Panc1 (cell line): ENCODE results near the gene NCBP2L. TPM values are rescaled to one million over a fixed set of nuclear protein-coding genes. Genes with fewer than 3 reads are reported as not detected.

ENCODE experiments used
- ATAC-seq: fragments of 200-7000 bp; cut with Tn5 transposase; 2 replicates; pipeline ENCODE4 v1.9.1; 2020; ENCODE audit warnings: mild to moderate bottlenecking, moderate library complexity
- BruUV-seq: library from RNA; stranded (reverse); fragments of 400-500 nt; replicated peaks from 2 replicates; lab custom pipeline; 2021; lab: Mats Ljungman, UMichigan
- CTCF ChIA-PET: fragments of 300-600 bp; sonication (Branson Sonifier 250); formaldehyde crosslinking; loops from one replicate; lab custom pipeline; 2022; ENCODE audit warnings: antibody characterized with exemption; lab: Charles Lee
- POLR2A ChIA-PET: fragments of 300-600 bp; sonication (Branson Sonifier 250); formaldehyde crosslinking; loops from one replicate; lab custom pipeline; 2022; ENCODE audit warnings: antibody characterized with exemption; lab: Charles Lee
- DNase-seq: peaks from one replicate; pipeline ENCODE4 v3.0.0-alpha.2; 2010; ENCODE audit warnings: low read depth, low spot score
- H3K27ac ChIP-seq: 2 replicates; pipeline ENCODE4 v1.5.1; 2011; ENCODE audit warnings: mild to moderate bottlenecking, low read length, inconsistent platforms
- H3K27me3 ChIP-seq: fragments of 200-500 bp; sonication (Bioruptor generic); 2 replicates; pipeline ENCODE4 v1.6.0; 2014; ENCODE audit warnings: low read length, inconsistent platforms; ENCODE audit not compliant: control insufficient read depth, insufficient read depth
- H3K36me3 ChIP-seq: fragments of 200-500 bp; sonication (Bioruptor generic); 2 replicates; pipeline ENCODE4 v1.5.1; 2014; ENCODE audit warnings: inconsistent platforms, mild to moderate bottlenecking, low read length, moderate library complexity; ENCODE audit not compliant: control insufficient read depth, insufficient read depth
- H3K4me1 ChIP-seq: 2 replicates; pipeline ENCODE4 v1.5.1; 2011; ENCODE audit warnings: inconsistent platforms, mild to moderate bottlenecking, low read length, moderate library complexity; ENCODE audit not compliant: control insufficient read depth, insufficient read depth
- H3K4me3 ChIP-seq, 2 experiments: 2 replicates each; pipeline ENCODE4 v1.5.1; 2011 to 2012; ENCODE audit warnings: low read depth in 2 of 2, low read length in 2 of 2, mild to moderate bottlenecking in 2 of 2, inconsistent platforms in 1 of 2, moderate library complexity in 1 of 2
- H3K9me3 ChIP-seq: fragments of 200-500 bp; sonication (Bioruptor generic); 2 replicates; pipeline ENCODE4 v1.5.1; 2014; ENCODE audit warnings: low read depth, mild to moderate bottlenecking, inconsistent platforms, low read length, moderate library complexity; ENCODE audit not compliant: control insufficient read depth, insufficient read depth
- CTCF ChIP-seq: fragments of 450-650 bp; IDR thresholded peaks from 2 replicates; pipeline ENCODE4 v1.5.1; 2017; ENCODE audit warnings: mild to moderate bottlenecking
- POLR2AphosphoS5 ChIP-seq: IDR thresholded peaks from 2 replicates; pipeline ENCODE4 v1.6.1; 2012; ENCODE audit warnings: mild to moderate bottlenecking, low read depth, low read length, moderate library complexity
- REST ChIP-seq, 2 experiments: IDR thresholded peaks; 2 replicates each; pipeline ENCODE4 v1.6.1; 2011 to 2012; ENCODE audit warnings: low read depth in 2 of 2, control low read depth in 1 of 2, low read length in 1 of 2, mild to moderate bottlenecking in 1 of 2, moderate library complexity in 1 of 2; ENCODE audit not compliant: insufficient read depth in 1 of 2
- SIN3A ChIP-seq: IDR thresholded peaks from 2 replicates; pipeline ENCODE4 v1.6.1; 2012; ENCODE audit warnings: low read depth, mild to moderate bottlenecking, low read length, moderate library complexity, borderline replicate concordance; ENCODE audit not compliant: insufficient read depth
- TCF7L2 ChIP-seq: IDR thresholded peaks from 2 replicates; pipeline ENCODE4 v1.6.1; 2011; ENCODE audit warnings: mild to moderate bottlenecking, low read depth, low read length, inconsistent platforms
- in situ Hi-C: cut with HindIII; loops from 2 replicates; pipeline ENCODE4 v1.10.0; 2016; ENCODE audit warnings: low sequenced_read_pairs, low pct_unique_long_range_greater_than_20kb
- intact Hi-C: fragments of 100-400 bp; cut with micrococcal nuclease; formaldehyde crosslinking; loops from one replicate; pipeline ENCODE4 v1.10.0; 2022; ENCODE audit not compliant: unreplicated experiment
- total RNA-seq: library from RNA; stranded (reverse); gene quantifications from one replicate; pipeline ENCODE4 v1.2.1, GENCODE V29; 2021; ENCODE audit not compliant: unreplicated experiment

Gene NCBP2L
- total RNA-seq, 1 experiment from 2014 or later = not detected

GRCh38 chrX:107775000-107775733, 2.4 kb upstream of the NCBP2L start:
- H3K27ac ChIP-seq = no peak overlapping the region
- TF ChIP-seq TCF7L2 (no peak), REST (IDR thresholded peaks at IDR 0.05; ENCODE audit: insufficient read depth in 1 of 2, low read depth in 2 of 2, low read length in 1 of 2) (no peak), POLR2AphosphoS5 (no peak), SIN3A (no peak), CTCF (no peak)
- in situ Hi-C loops = no loop called here

GRCh38 chrX:107775734-107776511, 1.6 kb upstream of the NCBP2L start, which contains the start of gene TSC22D3:
TSC22D3 (minus strand) TSS chrX:107775787; CDS start chrX:107775419, 368 bp downstream.
- H3K9me3 ChIP-seq = no peaks in the 10 kb centered on the region
- CTCF ChIA-PET = interaction anchor here (0.5 to 2.0 kb wide), 6 partner anchors 58 to 132 kb away, joined by 4 to 11 read pairs (median 6); no protein-coding TSS in a partner anchor
- peak; percentile 20; the same call in 1 of the 2 replicates for TF ChIP-seq CTCF
- no peak for TF ChIP-seq POLR2AphosphoS5
- TF ChIP-seq TCF7L2 = no peak
- no peaks in the 10 kb centered on the region; the same call in 1 of the 2 replicates for H3K27me3 ChIP-seq
- BruUV-seq = no TSS peak
- DNase-seq (no peak), ATAC-seq (peak; percentile 93)
- no peak within 1 kb of the TSS for H3K27ac ChIP-seq
- POLR2A ChIA-PET = no interaction called here
- no peaks in the 10 kb centered on the region for H3K36me3 ChIP-seq
- in situ Hi-C loops = no loop called here
- peaks cover 7% of the 10 kb centered on the region for H3K4me1 ChIP-seq
- peak within 1 kb of the TSS; percentile 42 to 71 for H3K4me3 ChIP-seq
- intact Hi-C loops = loop anchor here (2.0 to 10.0 kb wide), 4 partner anchors 59 to 296 kb away; no protein-coding TSS in a partner anchor

More at GRCh38 chrX:107775000-107775733, 2.4 kb upstream of the NCBP2L start:
- ATAC-seq (peak; percentile 20), DNase-seq (no peak)
- BruUV-seq = no TSS peak
- intact Hi-C loops = loop anchor here (5.0 to 10.0 kb wide), 3 partner anchors 98 to 297 kb away; no protein-coding TSS in a partner anchor
- H3K27me3 ChIP-seq = peaks cover 3% of the 10 kb centered on the region
- no peaks in the 10 kb centered on the region for H3K9me3 ChIP-seq
- POLR2A ChIA-PET = no interaction called here
- CTCF ChIA-PET = interaction anchor here (0.6 to 1.4 kb wide), 3 partner anchors 102 to 115 kb away, joined by 3 to 9 read pairs (median 6); no protein-coding TSS in a partner anchor
- peaks cover 7% of the 10 kb centered on the region for H3K4me1 ChIP-seq
- H3K36me3 ChIP-seq = no peaks in the 10 kb centered on the region
- peak overlapping the region; percentile 42 to 71 for H3K4me3 ChIP-seq
